Stomach (tissue), 9 donors: Measurements from ENCODE around the gene TMTC2. TPM values are rescaled to one million over a fixed set of nuclear protein-coding genes. Genes with fewer than 3 reads are reported as not detected.

Experiments used
- DNase-seq, 2 donors: peaks; one replicate each; pipeline versions ENCODE4 v3.0.0 to v3.0.0-alpha.2; 2013 to 2019
- H3K27ac ChIP-seq, 5 donors: fragments of 200-600 bp in 4 of 5; sonication (generic) in 4 of 5; one replicate each; pipeline ENCODE4 v1.5.1; 2013 to 2019; ENCODE audit warnings: mild to moderate bottlenecking in 1 of 5, moderate library complexity in 1 of 5
- H3K27me3 ChIP-seq, 3 donors: fragments of 200-600 bp; sonication (generic); one replicate each; pipeline ENCODE4 v1.5.1; 2017 to 2019; ENCODE audit warnings: mixed run types in 1 of 3
- H3K36me3 ChIP-seq, 4 donors: fragments of 200-600 bp; sonication (generic); 1 replicate in 3 of 4; 2 replicates in 1 of 4; pipeline ENCODE4 v1.5.1; 2016 to 2019
- H3K4me1 ChIP-seq, 4 donors: fragments of 200-600 bp; sonication (generic); one replicate each; pipeline ENCODE4 v1.5.1; 2016 to 2019
- H3K4me3 ChIP-seq, 4 donors: fragments of 200-600 bp; sonication (generic) in 3 of 4; one replicate each; pipeline ENCODE4 v1.5.1; 2016 to 2019; ENCODE audit warnings: mild to moderate bottlenecking in 1 of 4
- H3K9me3 ChIP-seq, 4 donors: fragments of 200-600 bp; sonication (generic); one replicate each; pipeline ENCODE4 v1.5.1; 2016 to 2019
- EP300 ChIP-seq: sonication (generic); formaldehyde crosslinking; IDR thresholded peaks from one replicate; pipeline ENCODE4 v1.6.1; 2017; ENCODE audit warnings: antibody characterized with exemption
- POLR2A ChIP-seq, 4 donors: fragments of 450-650 bp; IDR thresholded peaks; one replicate each; pipeline ENCODE4 v1.6.1; 2016; ENCODE audit warnings: antibody characterized with exemption in 4 of 4, control low read depth in 2 of 4, mild to moderate bottlenecking in 1 of 4, moderate library complexity in 1 of 4
- POLR2AphosphoS5 ChIP-seq, 3 donors: sonication (generic); formaldehyde crosslinking; IDR thresholded peaks; one replicate each; pipeline ENCODE4 v1.6.1; 2016; ENCODE audit warnings: antibody characterized with exemption in 3 of 3
- WGBS, 5 donors: extraction: QIAGEN DNeasy Blood & Tissue Kit in 3 of 5; methylation state at CpG; one replicate each; pipeline versions ENCODE4 v1.1.5 to v1.1.7; 2013 to 2018; 5-methylcytosine and 5-hydroxymethylcytosine counted together
- intact Hi-C: fragments of 100-400 bp; cut with DNase I; formaldehyde crosslinking; loops from one replicate; pipeline ENCODE4 v1.15.1; 2023; ENCODE audit warnings: low total_unique reads
- polyA plus RNA-seq, 3 donors: library from polyadenylated mRNA; stranded (reverse); fragments of 200-250 nt; gene quantifications; one replicate each; pipeline ENCODE4 v1.2.3, GENCODE V29; 2013
- total RNA-seq, 5 donors: library from RNA; depleted of rRNA; stranded (reverse); fragments of >200 nt; gene quantifications; one replicate each; pipeline versions ENCODE4 v1.1.0 to v1.2.3, GENCODE V29; 2014 to 2016
- TF ChIP-seq, protein P1 (sequence below), 7 experiments: fragments of 450-650 bp in 4 of 7; fragments of 200-600 bp in 3 of 7; sonication (generic) in 3 of 7; IDR thresholded peaks; one replicate each; pipeline ENCODE4 v1.5.1; 2016 to 2019; ENCODE audit warnings: antibody characterized with exemption in 7 of 7, control low read depth in 2 of 7, mild to moderate bottlenecking in 1 of 7
- donor health status: healthy with polysubstance abuse.
- donor health status: Bipolar disorder and iron deficiency.
- donor health status: healthy.

The TMTC2 gene
- total and polyA plus RNA-seq, 8 donors = 6.1 to 60.0 (median 27.5) TPM

- TF ChIP-seq POLR2AphosphoS5 (IDR thresholded peaks at IDR 0.05) (no peak), POLR2A (IDR thresholded peaks at IDR 0.05) (no peak), EP300 (no peak)
- TF ChIP-seq, protein P1, sequence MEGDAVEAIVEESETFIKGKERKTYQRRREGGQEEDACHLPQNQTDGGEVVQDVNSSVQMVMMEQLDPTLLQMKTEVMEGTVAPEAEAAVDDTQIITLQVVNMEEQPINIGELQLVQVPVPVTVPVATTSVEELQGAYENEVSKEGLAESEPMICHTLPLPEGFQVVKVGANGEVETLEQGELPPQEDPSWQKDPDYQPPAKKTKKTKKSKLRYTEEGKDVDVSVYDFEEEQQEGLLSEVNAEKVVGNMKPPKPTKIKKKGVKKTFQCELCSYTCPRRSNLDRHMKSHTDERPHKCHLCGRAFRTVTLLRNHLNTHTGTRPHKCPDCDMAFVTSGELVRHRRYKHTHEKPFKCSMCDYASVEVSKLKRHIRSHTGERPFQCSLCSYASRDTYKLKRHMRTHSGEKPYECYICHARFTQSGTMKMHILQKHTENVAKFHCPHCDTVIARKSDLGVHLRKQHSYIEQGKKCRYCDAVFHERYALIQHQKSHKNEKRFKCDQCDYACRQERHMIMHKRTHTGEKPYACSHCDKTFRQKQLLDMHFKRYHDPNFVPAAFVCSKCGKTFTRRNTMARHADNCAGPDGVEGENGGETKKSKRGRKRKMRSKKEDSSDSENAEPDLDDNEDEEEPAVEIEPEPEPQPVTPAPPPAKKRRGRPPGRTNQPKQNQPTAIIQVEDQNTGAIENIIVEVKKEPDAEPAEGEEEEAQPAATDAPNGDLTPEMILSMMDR (IDR thresholded peaks at IDR 0.05) = no peak
- Histone ChIP-seq H3K4me1 (peaks cover 0 to 4% (median 0%) of the 10 kb centered on the region in 4 donors), H3K27ac (peak overlapping the region in 1 of 5 donors; percentile 21), H3K36me3 (no peaks in the 10 kb centered on the region), H3K4me3 (no peak overlapping the region), H3K9me3 (no peaks in the 10 kb centered on the region), H3K27me3 (no peaks in the 10 kb centered on the region)
- no peak for DNase-seq
- 86 to 94% (median 89%) methylated on average over 4 of the region's 4 CpGs for WGBS, 5 donors
- intact Hi-C loops = no loop called here
These were observed 353.6 kb downstream of the TMTC2 start for GRCh38 chr12:83040339-83040738.

DNA sequence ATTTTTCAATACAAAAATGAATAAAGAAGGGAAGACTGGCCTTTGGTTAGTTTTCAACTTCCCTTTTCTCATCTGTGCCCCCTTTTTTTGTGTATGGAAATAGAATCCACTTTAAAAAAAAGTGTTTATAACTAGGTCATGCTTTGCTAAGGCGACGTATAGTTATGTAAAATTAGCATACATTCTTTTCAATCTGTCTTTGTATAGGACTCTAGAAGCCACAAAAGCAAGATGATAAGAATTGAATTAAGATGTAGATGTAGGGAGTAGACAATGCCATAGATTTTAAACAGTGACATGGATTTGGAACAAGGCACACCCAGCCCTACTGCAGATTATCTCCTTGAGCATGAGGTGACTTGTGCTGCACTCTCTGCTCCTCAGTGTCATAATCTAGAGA, 354.3 kb downstream of the TMTC2 start:
- DNase-seq = no peak
- H3K27me3 ChIP-seq = no peaks in the 10 kb centered on the region
- no peak overlapping the region for H3K4me3 ChIP-seq
- H3K27ac ChIP-seq = no peak overlapping the region
- H3K9me3 ChIP-seq = no peaks in the 10 kb centered on the region
- peaks cover 0 to 4% (median 0%) of the 10 kb centered on the region in 4 donors for H3K4me1 ChIP-seq
- TF ChIP-seq POLR2AphosphoS5 (IDR thresholded peaks at IDR 0.05) = no peak
- no peak for TF ChIP-seq POLR2A (IDR thresholded peaks at IDR 0.05)
- no peak for TF ChIP-seq EP300
- TF ChIP-seq, protein P1 (IDR thresholded peaks at IDR 0.05) = no peak
- WGBS, 5 donors = 63 to 97% (median 94%) methylated on average over 2 of the region's 2 CpGs
- H3K36me3 ChIP-seq = no peaks in the 10 kb centered on the region
- intact Hi-C loops = no loop called here

DNA sequence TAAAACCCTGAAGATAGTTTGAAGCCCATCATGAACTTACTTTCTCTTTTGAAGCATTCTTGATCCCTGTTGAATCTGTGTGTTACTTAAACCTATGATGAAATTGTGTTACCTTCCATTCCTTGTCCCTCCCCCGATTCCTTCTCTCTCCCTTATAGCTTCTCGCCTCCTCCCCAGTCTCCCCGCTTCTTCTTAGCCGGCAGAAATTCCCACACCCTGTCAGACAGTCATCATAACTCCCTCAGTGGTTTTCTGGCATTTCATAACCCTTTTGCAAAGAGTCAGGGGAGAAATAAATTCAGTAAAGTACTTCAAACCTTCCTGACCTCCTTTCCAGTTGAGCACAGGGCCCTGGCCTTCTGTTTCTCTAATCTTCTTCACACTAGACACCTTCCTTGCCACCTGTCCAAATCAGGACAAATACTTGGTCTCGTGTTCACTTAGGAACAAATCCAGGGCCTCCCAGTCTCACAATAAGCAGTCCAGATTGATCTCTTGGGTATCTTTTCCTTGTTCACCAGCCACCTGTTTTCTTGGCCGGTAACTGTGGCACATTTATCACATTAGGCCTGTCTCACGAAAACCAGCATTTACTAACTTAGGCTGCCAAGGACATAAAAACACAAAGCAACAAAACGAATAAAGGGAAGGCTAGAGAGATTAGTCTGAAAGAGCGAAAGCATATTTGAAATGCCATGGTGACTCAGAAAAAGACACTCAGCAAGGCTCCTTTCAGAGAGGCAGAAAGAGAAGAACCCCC, 355.9 kb downstream of the TMTC2 start:
- peak in 1 of 2 donors; percentile 21 for DNase-seq
- Histone ChIP-seq H3K9me3 (no peaks in the 10 kb centered on the region), H3K4me1 (peaks cover 0 to 4% (median 0%) of the 10 kb centered on the region in 4 donors), H3K4me3 (no peak overlapping the region), H3K36me3 (no peaks in the 10 kb centered on the region), H3K27ac (peak overlapping the region in 3 of 5 donors; percentile 16 to 41 (median 16)), H3K27me3 (no peaks in the 10 kb centered on the region)
- intact Hi-C loops = no loop called here
- WGBS, 5 donors = 47 to 78% (median 56%) methylated on average over 9 of the region's 9 CpGs
- TF ChIP-seq POLR2AphosphoS5 (IDR thresholded peaks at IDR 0.05) = no peak
- TF ChIP-seq, protein P1 (IDR thresholded peaks at IDR 0.05) = no peak
- no peak for TF ChIP-seq POLR2A (IDR thresholded peaks at IDR 0.05)
- no peak for TF ChIP-seq EP300

- no peak for DNase-seq
- H3K36me3 ChIP-seq = no peaks in the 10 kb centered on the region
- H3K27ac ChIP-seq = no peak overlapping the region
- no peak overlapping the region for H3K4me3 ChIP-seq
- H3K9me3 ChIP-seq = no peaks in the 10 kb centered on the region
- intact Hi-C loops = no loop called here
- H3K4me1 ChIP-seq = peaks cover 0 to 4% (median 0%) of the 10 kb centered on the region in 4 donors
- WGBS, 5 donors = 70 to 85% (median 79%) methylated on average over 1 of the region's 1 CpG
- TF ChIP-seq, protein P1 (IDR thresholded peaks at IDR 0.05) = no peak
- TF ChIP-seq EP300 = no peak
- no peak for TF ChIP-seq POLR2AphosphoS5 (IDR thresholded peaks at IDR 0.05)
- H3K27me3 ChIP-seq = no peaks in the 10 kb centered on the region
These were observed 358.0 kb downstream of the TMTC2 start for GRCh38 chr12:83044736-83045135.
